Occipital lobe (tissue), 2 donors: Measurements from ENCODE around the gene OPTC. TPM values are rescaled to one million over a fixed set of nuclear protein-coding genes. Genes with fewer than 3 reads are reported as not detected.
"Not testable (repeated sequence)": the region's sequence is repeated elsewhere in the genome, so short reads cannot be mapped to it uniquely, and the experiment has no call there.

ENCODE experiments used
- DNase-seq: peaks from one replicate; lab custom pipeline; 2025; lab: John Stamatoyannopoulos, UW
- total RNA-seq: library from RNA; depleted of rRNA; stranded (reverse); fragments of >200 nt; gene quantifications from one replicate; pipeline ENCODE4 v1.2.3, GENCODE V29; 2014

The OPTC gene, protein sequence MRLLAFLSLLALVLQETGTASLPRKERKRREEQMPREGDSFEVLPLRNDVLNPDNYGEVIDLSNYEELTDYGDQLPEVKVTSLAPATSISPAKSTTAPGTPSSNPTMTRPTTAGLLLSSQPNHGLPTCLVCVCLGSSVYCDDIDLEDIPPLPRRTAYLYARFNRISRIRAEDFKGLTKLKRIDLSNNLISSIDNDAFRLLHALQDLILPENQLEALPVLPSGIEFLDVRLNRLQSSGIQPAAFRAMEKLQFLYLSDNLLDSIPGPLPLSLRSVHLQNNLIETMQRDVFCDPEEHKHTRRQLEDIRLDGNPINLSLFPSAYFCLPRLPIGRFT
- total RNA-seq: not detected

DNA sequence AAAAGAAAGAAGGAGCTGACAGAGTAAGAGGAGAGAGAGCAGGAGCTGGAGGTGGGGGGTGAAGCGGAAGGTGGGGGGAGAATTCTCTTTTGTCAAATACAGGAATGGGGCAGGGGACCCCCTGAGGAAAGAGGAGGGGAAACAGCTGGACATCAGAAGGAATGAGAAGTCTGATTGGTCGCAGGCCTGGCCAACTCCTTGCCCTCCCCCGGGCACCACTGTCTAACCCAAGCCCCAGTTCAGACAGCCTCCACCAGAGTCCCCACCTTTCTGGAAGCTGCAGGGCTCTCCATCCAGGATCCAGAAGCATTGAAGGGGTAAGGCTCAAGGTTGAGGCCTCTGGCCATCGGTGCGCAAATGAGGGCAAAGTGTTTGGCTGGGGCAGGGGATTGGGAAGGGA is at the start of gene OPTC:
Gene OPTC, plus strand, starts transcription at position 253 of the 400 bp plus-strand sequence. CDS start 1,853 bp downstream, outside the sequence.
- no peak for DNase-seq

DNA sequence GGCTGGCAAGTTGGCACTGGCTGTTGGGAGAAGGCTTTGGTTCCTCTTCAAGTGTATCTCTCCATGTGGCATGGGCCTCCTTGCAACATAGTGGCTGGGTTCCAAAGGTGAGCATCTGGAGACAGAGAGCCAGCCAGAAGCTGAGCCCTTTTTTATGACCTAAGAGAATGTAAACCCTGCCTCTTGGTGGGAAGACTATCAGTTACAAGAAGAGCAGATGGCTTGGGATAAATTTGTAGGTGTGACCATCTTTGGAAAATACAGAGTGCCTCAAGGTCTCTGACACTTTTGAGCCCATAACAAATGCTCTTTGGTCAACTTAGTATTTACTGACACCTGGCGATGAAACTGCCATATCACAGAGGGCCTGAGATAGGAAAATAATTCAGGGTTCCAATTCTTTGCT is 49.8 kb upstream of the OPTC start:
- no peak for DNase-seq

GRCh38 chr1:203447151-203447550 is 46.8 kb upstream of the OPTC start:
- DNase-seq: no peak

GRCh38 chr1:203447598-203447997 is 46.4 kb upstream of the OPTC start:
- DNase-seq: not testable (repeated sequence)

- DNase-seq: no peak
These were observed 45.4 kb upstream of the OPTC start for GRCh38 chr1:203448521-203449061.

DNA sequence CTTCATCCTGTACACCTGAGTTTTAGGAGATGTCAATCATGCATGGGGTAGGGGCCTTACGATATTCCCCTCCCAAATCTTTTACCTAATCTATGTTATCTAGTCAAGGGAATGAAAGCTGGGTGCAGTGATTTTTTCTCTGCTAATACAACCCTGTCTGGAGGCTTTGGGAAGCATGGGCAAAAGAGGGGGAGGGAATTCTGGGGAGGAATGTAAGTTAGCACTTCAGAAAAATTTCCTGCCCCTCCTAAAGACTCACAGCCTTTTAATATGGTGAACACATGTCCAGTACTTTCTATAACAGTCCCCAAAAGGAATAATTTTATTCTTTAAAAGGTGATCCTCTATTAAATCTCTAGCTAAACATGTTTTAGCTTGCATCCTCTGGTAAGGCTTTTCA is 44.0 kb upstream of the OPTC start:
- no peak for DNase-seq

DNA sequence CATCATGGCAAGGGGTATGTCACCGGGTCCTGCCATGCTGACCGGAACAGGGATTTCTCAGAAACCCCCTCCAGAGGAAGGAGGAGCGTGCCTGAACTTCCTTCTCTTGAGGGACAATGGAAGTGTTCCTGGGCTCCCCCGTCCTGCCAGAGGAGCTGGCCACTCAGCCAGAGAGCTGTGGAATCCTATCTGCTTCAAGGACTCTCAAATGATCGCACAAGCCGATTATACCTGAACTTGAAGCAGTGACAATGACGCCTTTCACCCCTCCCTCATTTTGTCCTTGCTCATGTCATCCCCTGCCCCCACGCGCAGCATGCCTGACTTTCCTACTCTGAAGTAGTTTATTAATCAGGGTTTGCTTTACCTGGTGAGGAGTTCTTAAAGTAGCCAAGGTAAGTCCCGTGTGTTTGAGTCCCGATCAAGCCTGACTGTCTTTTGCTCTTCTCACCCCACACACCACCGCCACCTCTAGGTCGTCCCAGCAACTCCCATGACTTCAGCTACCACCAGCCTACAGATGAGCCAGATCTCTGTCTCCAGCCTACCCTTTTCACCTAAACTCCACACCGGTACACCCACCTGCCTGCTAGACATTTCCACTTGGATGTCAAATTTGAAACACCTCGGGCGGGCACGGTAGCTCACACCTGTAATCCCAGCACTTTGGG is 43.3 kb upstream of the OPTC start:
- DNase-seq: no peak

GRCh38 chr1:203451836-203452784 is 41.8 kb upstream of the OPTC start:
- DNase-seq: no peak

DNA sequence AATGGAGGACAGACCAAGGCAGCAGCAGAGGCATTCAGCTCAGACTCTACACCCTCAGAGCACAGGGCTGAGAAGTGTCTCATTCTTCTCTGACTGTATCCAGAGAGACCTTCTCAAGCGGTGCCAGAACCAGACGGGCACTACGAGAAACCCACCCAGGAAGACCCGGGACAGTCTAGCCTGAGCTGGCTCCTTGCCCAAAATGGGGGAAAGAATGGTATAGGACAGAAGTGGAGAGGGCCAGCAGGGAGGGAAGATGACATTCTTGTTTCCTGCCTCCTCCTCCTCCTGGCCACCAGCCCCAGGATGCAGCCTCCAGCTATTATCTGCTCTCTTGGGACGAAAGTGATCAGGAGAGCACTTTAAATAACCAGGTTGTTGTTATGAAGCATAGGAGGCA is 40.9 kb upstream of the OPTC start:
- DNase-seq: no peak

DNA sequence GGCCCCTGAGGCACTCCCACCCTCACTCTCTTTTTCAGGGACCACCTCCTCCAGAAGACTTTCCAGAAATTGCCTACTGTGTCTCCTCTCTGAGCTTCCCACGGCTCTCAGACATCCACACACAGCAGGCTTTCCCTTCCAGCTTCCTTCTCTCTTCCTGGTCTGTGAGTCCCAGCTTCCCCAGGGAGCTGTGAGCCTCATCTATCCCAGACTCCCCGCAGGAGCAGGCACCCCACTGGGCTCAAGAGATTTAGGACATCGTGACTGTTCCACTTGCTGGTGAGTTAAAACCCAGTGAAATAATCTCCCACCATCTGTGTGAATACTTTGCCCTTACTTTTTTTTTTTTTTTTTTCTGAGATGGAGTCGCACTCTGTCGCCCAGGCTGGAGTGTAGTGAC is 40.3 kb upstream of the OPTC start:
- DNase-seq: no peak

DNA sequence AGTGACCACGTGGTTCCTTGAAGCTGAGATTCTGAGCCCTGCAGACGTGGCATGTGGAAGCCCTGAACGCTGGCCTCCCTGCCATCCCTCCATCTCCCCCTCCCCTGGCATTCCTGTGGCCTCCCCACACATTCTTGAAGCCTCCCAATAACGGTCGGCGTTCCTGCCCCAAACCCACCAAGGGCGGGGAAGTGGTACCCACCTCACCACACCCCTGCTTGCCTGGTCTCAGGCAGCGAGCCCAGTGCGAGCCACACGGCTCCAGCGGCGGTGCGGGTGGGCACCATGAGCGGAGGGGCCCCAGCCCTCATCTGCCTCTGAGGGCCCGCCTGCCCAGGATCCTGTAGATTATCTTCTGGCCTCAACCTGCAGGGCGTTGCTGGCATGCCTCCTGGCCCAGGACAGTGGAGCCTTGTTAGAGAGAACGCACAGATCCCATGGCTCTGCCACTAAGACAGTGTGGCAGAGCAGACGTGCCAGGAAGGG is 38.9 kb upstream of the OPTC start:
- no peak for DNase-seq

- no peak for DNase-seq
These were observed 38.2 kb upstream of the OPTC start for GRCh38 chr1:203455706-203456105.

GRCh38 chr1:203456577-203456976 is 37.4 kb upstream of the OPTC start:
- DNase-seq: no peak

GRCh38 chr1:203458078-203458477 is 35.9 kb upstream of the OPTC start:
- DNase-seq: no peak

GRCh38 chr1:203459671-203460201 is 34.2 kb upstream of the OPTC start:
- no peak for DNase-seq

DNA sequence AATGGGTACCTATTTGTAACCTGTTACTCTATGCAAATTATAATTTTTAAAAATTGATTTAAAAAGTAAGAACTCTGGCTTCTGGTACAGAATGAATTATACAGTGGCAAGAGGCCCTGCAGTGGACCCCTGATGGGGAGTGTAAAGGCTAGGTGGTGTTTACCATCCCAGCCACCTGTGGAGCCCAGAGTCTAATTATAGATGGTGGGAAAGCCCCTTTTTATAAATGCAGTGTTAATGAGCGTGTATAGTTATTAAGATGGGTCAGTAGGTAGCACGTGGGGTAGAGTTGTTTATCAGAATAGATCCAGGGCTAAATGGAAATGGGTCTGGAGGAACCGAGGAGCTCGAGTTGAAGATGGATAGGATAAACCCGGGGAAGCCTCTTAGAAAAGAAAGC is 32.2 kb upstream of the OPTC start:
- no peak for DNase-seq

GRCh38 chr1:203462143-203462542 is 31.8 kb upstream of the OPTC start:
- DNase-seq: no peak

- no peak for DNase-seq
These were observed 31.1 kb upstream of the OPTC start for GRCh38 chr1:203462878-203463277.

DNA sequence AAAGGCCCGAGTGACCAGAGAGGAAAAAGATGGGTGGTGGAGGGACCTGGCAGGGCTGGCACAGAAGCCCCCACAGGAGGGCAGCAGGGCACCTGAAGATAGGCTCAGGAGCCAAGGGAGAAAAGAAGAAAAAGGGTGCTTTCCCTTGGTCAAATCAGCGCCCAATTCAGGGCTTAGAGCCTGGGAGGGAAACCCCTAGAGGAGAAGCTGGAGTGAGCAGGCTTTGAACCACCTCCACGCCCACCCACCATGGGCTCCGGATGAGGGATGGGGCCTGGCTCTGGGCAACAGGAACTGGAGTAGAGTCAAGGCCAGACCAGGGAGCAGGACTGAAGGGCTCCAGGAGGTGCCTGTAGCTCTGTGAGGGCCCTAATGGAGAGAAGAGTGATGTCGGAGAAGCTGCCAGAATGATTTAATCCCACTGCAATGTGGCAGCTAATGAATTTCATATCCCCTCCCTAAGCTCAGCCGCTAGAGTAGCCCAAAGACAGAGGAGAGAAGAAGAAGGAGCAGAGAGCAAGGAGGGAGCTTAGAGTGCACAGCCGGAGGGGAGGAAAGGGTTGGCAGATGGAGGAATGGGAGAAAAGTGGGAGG is 30.4 kb upstream of the OPTC start:
- no peak for DNase-seq

DNA sequence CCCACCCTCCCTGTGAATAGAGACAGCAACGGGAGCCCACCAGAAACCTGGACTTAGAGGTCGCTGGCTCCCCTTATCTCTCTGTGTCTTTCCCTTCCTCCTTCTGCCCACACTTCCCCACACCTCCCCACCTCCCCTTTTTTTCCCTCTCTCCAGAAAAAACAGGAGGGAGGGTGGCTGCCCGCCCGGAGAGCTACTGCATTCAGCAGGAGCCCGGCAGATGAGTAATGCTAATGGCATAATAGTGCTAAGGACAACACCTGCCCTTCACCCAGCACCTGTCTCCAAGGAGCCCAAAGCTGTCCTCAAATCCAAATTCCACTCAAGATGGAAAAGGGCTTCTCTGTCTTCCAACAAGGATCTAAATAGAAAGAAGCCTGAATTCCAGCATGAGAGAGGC is 29.7 kb upstream of the OPTC start:
- DNase-seq: no peak

GRCh38 chr1:203464743-203465142 is 29.2 kb upstream of the OPTC start:
- no peak for DNase-seq
